HEK293 (cell line): ENCODE data around the gene PRAC1.

Experiments
- CTCF ChIP-seq: fragments of 450-650 bp; formaldehyde crosslinking; IDR thresholded peaks from 2 replicates; pipeline ENCODE4 v1.5.1; 2016; ENCODE audit warnings: missing biosample characterization, missing genetic modification characterization
- PBX3 ChIP-seq: sonication (generic); formaldehyde crosslinking; IDR thresholded peaks from 2 replicates; pipeline ENCODE4 v1.8.1; 2022; ENCODE audit warnings: mild to moderate bottlenecking, moderate library complexity, missing genetic modification reagents
- TCF7L2 ChIP-seq: IDR thresholded peaks from 2 replicates; pipeline ENCODE4 v1.6.1; 2011; ENCODE audit warnings: low read depth, mild to moderate bottlenecking, inconsistent platforms, low read length, moderate library complexity, borderline replicate concordance

- TF ChIP-seq PBX3 (CRISPR knock-in tag) (no peak), TCF7L2 (no peak), CTCF (tag by site-specific recombination) (no peak)
Measured at GRCh38 chr17:48717367-48718226, 4.7 kb downstream of the PRAC1 start.
